Suprapubic skin (tissue), 4 donors: ENCODE measurements around the gene REG4. TPM values are rescaled to one million over a fixed set of nuclear protein-coding genes. Genes with fewer than 3 reads are reported as not detected.

Source experiments
- DNase-seq, 2 donors: peaks; one replicate each; pipeline ENCODE4 v3.0.0-alpha.2; 2019; ENCODE audit warnings: low spot score in 2 of 2
- H3K27ac ChIP-seq: fragments of 200-600 bp; sonication (generic); one replicate; pipeline ENCODE4 v1.5.1; 2019
- H3K27me3 ChIP-seq: fragments of 200-600 bp; sonication (generic); one replicate; pipeline ENCODE4 v1.5.1; 2019
- H3K36me3 ChIP-seq: fragments of 200-600 bp; sonication (generic); one replicate; pipeline ENCODE4 v1.5.1; 2019
- H3K4me1 ChIP-seq: fragments of 200-600 bp; sonication (generic); one replicate; pipeline ENCODE4 v1.5.1; 2019
- H3K4me3 ChIP-seq: fragments of 200-600 bp; sonication (generic); one replicate; pipeline ENCODE4 v1.5.1; 2019; ENCODE audit warnings: mild to moderate bottlenecking
- H3K9me3 ChIP-seq: fragments of 200-600 bp; sonication (generic); one replicate; pipeline ENCODE4 v1.5.1; 2019
- EP300 ChIP-seq: sonication (generic); formaldehyde crosslinking; IDR thresholded peaks from one replicate; pipeline ENCODE4 v1.6.1; 2017; ENCODE audit warnings: antibody characterized with exemption
- POLR2A ChIP-seq, 2 donors: fragments of 450-650 bp; IDR thresholded peaks; one replicate each; pipeline ENCODE4 v1.6.1; 2017; ENCODE audit warnings: antibody characterized with exemption in 2 of 2, mild to moderate bottlenecking in 2 of 2, moderate library complexity in 2 of 2
- POLR2AphosphoS5 ChIP-seq, 3 donors: sonication (generic); formaldehyde crosslinking; IDR thresholded peaks; one replicate each; pipeline ENCODE4 v1.6.1; 2017; ENCODE audit warnings: antibody characterized with exemption in 3 of 3
- WGBS: methylation state at CpG from one replicate; pipeline ENCODE4 v1.1.5; 2018; 5-methylcytosine and 5-hydroxymethylcytosine counted together
- total RNA-seq, 4 donors: library from RNA; depleted of rRNA; stranded (reverse); fragments of >200 nt; gene quantifications; one replicate each; pipeline ENCODE4 v1.1.0, GENCODE V29; 2016
- TF ChIP-seq, protein P1 (sequence below), 2 donors: fragments of 200-600 bp in 1 of 2; fragments of 450-650 bp in 1 of 2; sonication (generic) in 1 of 2; IDR thresholded peaks; one replicate each; pipeline ENCODE4 v1.5.1; 2016 to 2019; ENCODE audit warnings: antibody characterized with exemption in 2 of 2, mild to moderate bottlenecking in 1 of 2, moderate library complexity in 1 of 2

The REG4 gene
- total RNA-seq, 4 donors from 2014 or later = not detected

DNA sequence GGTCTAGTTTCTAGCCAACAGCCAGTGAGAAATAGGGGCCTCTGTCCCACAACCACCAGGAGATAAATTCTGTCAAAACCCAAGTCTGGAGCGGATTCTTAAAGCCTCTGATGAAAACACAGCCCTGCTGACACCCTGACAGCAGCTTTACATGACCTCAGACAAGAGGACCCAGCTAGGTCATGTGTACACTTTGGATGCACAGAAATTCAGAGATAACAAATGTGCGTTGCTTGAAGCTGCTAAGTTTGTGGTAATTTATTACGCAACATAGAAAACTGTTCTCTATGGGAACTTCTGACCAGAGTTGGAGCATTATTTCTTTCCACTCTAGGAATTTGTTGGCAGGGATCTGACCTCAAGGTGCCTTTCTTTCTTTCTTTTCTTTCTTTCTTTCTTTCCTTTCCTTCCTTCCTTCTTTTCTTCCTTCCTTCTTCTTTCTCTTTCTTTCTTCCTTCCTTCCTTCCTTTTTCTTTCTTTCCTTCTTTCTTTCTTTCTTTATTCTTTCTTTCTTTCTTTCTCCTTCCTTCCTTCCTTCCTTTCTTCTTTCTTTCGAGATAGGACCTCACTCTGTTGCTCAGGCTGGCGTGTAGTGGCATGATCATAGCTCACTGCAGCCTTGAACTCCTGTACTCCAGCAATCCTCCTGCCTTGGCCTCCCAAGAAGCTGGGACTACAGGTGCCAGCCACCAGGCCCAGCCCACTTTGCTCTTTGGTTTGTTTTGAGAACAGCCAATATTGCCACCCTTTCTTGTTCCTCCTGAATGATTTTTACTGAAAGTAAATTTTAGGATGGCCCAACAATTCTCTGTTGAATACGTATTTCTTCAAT lies 27.7 kb downstream of the REG4 start:
- peaks cover 52% of the 10 kb centered on the region for H3K4me1 ChIP-seq
- no peaks in the 10 kb centered on the region for H3K36me3 ChIP-seq
- H3K4me3 ChIP-seq = no peak overlapping the region
- WGBS = 68% methylated on average over 6 of the region's 6 CpGs
- no peak for TF ChIP-seq POLR2A (IDR thresholded peaks at IDR 0.05)
- TF ChIP-seq, protein P1, sequence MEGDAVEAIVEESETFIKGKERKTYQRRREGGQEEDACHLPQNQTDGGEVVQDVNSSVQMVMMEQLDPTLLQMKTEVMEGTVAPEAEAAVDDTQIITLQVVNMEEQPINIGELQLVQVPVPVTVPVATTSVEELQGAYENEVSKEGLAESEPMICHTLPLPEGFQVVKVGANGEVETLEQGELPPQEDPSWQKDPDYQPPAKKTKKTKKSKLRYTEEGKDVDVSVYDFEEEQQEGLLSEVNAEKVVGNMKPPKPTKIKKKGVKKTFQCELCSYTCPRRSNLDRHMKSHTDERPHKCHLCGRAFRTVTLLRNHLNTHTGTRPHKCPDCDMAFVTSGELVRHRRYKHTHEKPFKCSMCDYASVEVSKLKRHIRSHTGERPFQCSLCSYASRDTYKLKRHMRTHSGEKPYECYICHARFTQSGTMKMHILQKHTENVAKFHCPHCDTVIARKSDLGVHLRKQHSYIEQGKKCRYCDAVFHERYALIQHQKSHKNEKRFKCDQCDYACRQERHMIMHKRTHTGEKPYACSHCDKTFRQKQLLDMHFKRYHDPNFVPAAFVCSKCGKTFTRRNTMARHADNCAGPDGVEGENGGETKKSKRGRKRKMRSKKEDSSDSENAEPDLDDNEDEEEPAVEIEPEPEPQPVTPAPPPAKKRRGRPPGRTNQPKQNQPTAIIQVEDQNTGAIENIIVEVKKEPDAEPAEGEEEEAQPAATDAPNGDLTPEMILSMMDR (IDR thresholded peaks at IDR 0.05) = no peak
- TF ChIP-seq EP300 = no peak
- TF ChIP-seq POLR2AphosphoS5 (IDR thresholded peaks at IDR 0.05) = no peak
- no peak overlapping the region for H3K27ac ChIP-seq
- no peak for DNase-seq
- no peaks in the 10 kb centered on the region for H3K27me3 ChIP-seq
- H3K9me3 ChIP-seq = no peaks in the 10 kb centered on the region

DNA sequence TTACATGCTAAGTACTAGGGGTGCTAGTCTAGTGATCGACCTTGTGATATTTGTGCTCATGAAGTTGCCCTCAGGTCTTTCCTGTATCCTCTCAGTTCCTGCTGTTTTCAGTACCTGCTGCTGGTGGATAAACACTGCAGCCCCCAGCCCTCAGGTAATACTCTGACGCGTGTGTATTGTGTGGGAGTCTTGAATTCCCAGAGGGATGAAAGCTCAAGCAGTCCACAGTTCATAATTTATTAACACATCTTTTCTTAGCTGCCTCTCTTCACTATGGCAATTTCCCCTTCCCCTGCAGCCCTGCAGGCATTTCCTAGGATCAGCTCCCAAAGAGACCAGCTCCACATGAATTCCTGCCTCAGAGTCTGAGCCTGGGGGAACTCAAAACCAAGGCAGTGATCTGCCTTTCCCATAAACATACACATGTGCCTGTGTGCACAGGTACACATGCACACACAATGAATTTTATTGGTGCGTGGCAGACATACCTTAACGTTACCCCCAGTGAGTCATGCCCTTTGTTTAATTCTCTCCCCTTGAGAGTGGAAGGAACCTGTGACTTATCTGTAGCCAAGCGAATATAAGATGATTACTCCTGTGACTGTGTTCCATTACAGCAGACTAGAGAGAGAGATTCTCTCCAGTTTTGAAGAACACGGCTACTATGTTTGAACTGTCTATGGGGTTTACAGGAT lies 28.5 kb downstream of the REG4 start:
- WGBS = 58% methylated on average over 7 of the region's 7 CpGs
- no peak overlapping the region for H3K4me3 ChIP-seq
- TF ChIP-seq POLR2AphosphoS5 (IDR thresholded peaks at IDR 0.05) (no peak), POLR2A (IDR thresholded peaks at IDR 0.05) (no peak), EP300 (no peak)
- TF ChIP-seq, protein P1 (IDR thresholded peaks at IDR 0.05) = no peak
- DNase-seq = no peak
- peaks cover 52% of the 10 kb centered on the region for H3K4me1 ChIP-seq
- no peak overlapping the region for H3K27ac ChIP-seq
- H3K9me3 ChIP-seq = no peaks in the 10 kb centered on the region
- no peaks in the 10 kb centered on the region for H3K27me3 ChIP-seq
- H3K36me3 ChIP-seq = no peaks in the 10 kb centered on the region

DNA sequence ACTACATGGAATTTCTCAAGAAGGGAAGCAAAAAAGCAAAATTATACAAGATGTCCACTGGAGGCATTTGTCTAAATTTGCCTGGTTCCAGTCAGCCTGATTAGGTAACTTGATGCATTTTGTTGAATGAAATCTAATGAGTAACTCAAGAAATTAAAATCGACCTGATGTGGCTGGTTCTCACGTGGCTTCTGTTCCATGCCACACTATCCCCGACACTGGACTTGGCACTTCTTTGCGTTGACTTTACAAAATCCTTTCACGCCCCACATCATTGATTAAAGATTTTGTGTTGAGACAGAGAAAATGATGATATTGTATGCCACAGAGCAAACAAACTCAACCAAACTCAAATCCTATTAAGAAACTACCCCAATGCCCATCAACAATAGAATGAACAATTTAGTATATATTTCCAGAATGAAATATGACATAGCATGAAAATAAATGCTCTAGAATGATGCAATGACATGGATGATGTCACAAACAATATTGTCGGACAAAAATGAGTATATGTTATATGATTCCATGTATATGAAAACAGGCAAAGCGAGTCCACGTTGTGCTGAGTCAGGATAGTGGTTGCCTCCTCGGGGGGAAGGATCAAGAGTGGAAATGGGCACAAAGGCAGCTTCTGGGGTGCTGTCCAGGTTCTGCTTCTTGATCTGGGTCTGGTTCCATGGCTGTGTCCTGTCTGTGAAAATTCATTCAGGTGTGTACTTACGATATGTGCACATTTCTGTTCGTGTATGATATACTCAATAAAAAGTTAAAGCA lies 29.6 kb downstream of the REG4 start:
- 81% methylated on average over 11 of the region's 11 CpGs for WGBS
- Histone ChIP-seq H3K27ac (no peak overlapping the region), H3K4me1 (peaks cover 52% of the 10 kb centered on the region), H3K4me3 (no peak overlapping the region), H3K9me3 (no peaks in the 10 kb centered on the region), H3K36me3 (no peaks in the 10 kb centered on the region), H3K27me3 (no peaks in the 10 kb centered on the region)
- TF ChIP-seq, protein P1 (IDR thresholded peaks at IDR 0.05) = no peak
- no peak for TF ChIP-seq POLR2AphosphoS5 (IDR thresholded peaks at IDR 0.05)
- TF ChIP-seq EP300 = no peak
- TF ChIP-seq POLR2A (IDR thresholded peaks at IDR 0.05) = no peak
- DNase-seq = no peak

DNA sequence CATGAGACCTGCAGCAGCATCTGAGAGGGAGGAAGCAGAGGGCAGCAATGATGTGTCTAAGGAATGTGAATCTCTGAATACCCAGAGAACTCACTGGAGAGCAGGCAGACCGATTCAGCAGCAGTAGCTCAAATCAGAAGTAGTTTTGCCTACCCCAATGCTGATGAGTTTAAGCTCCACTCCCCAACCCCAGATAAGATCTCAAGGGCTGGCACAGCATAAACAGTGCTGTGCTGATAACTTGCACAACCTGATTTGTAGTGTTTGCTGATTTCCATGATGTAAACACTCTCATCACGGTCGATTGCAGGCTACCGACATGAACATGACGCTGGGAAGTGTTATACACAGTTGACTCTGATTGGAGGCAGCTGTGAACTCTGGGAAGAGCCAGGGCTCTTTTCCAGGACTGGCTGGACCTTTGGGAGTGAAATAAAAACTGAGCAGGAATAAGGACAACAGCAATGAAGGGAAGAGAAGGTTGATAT lies 31.3 kb downstream of the REG4 start:
- DNase-seq = no peak
- 35% methylated on average over 5 of the region's 5 CpGs for WGBS
- H3K4me3 ChIP-seq = no peak overlapping the region

More for the DNA sequence above, 31.3 kb downstream of the REG4 start:
- TF ChIP-seq, protein P1 (IDR thresholded peaks at IDR 0.05) = no peak
- no peak for TF ChIP-seq POLR2AphosphoS5 (IDR thresholded peaks at IDR 0.05)
- no peak for TF ChIP-seq EP300
- no peak for TF ChIP-seq POLR2A (IDR thresholded peaks at IDR 0.05)
- Histone ChIP-seq H3K4me1 (peaks cover 44% of the 10 kb centered on the region), H3K27me3 (no peaks in the 10 kb centered on the region), H3K27ac (peak overlapping the region; percentile 66), H3K36me3 (no peaks in the 10 kb centered on the region), H3K9me3 (no peaks in the 10 kb centered on the region)
